SH-SY5Y (cell line): ENCODE results near the gene BIRC2.

ENCODE experiments used
- GATA2 ChIP-seq: IDR thresholded peaks from 2 replicates; pipeline ENCODE4 v1.6.1; 2011; ENCODE audit warnings: mild to moderate bottlenecking, low read depth, low read length
- GATA3 ChIP-seq: IDR thresholded peaks from 2 replicates; pipeline ENCODE4 v1.6.1; 2011; ENCODE audit warnings: low read depth, mild to moderate bottlenecking, low read length, moderate library complexity

DNA sequence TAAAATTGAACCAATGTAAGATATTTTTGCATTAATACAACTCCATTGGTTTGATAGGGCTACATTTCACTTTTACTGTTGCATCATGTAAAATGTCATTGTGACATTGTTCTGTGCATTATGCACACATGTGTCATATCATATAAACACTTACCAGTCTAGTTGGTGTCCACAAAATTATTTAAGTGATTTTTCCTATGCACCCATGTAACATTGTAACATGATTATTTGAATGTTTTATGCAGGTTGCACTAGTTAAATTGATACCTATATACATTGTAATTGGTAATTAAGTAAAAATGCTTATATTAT lies 39.3 kb upstream of the BIRC2 start:
- TF ChIP-seq GATA2 (no peak), GATA3 (no peak)
